IMR-90 (cell line): ENCODE measurements around the gene MAPKAPK2. TPM values are rescaled to one million over a fixed set of nuclear protein-coding genes. Genes with fewer than 3 reads are reported as not detected.

Experiments used
- ATAC-seq: fragments of 200-7000 bp; cut with Tn5 transposase; 2 replicates; pipeline ENCODE4 v1.9.1; 2020; ENCODE audit warnings: low read depth, mild to moderate bottlenecking, moderate library complexity
- BruUV-seq: library from RNA; stranded (reverse); fragments of 400-500 nt; replicated peaks from 2 replicates; lab custom pipeline; 2021; lab: Mats Ljungman, UMichigan
- CTCF ChIA-PET: fragments of 300-600 bp; formaldehyde crosslinking; extraction: SDS; loops from one replicate; lab custom pipeline; 2021; ENCODE audit warnings: antibody characterized with exemption; lab: Yijun Ruan, JAX
- POLR2A ChIA-PET: fragments of 300-600 bp; sonication (Branson Sonifier 250); formaldehyde crosslinking; loops from one replicate; lab custom pipeline; 2022; ENCODE audit warnings: antibody characterized with exemption; ENCODE audit not compliant: unreplicated experiment; lab: Charles Lee
- DNase-seq: peaks from one replicate; pipeline ENCODE4 v3.0.0; 2013
- H2AFZ ChIP-seq: replicated peaks from 2 replicates; pipeline ENCODE3; 2013; ENCODE audit warnings: low read length, mild to moderate bottlenecking; ENCODE audit not compliant: poor library complexity
- H2AK5ac ChIP-seq: 2 replicates; pipeline ENCODE4 v1.6.1; 2013; ENCODE audit warnings: low read depth, low read length, inconsistent platforms
- H2AK9ac ChIP-seq: replicated peaks from 2 replicates; pipeline ENCODE3; 2013; ENCODE audit warnings: mild to moderate bottlenecking, low read depth, low read length, moderate library complexity; ENCODE audit not compliant: poor library complexity
- H2BK120ac ChIP-seq: 2 replicates; pipeline ENCODE4 v1.6.1; 2013; ENCODE audit warnings: low read depth, low read length, inconsistent platforms
- H2BK15ac ChIP-seq: 3 replicates; pipeline ENCODE4 v1.6.1; 2013; ENCODE audit warnings: low read depth, low read length, inconsistent platforms
- H2BK20ac ChIP-seq: 2 replicates; pipeline ENCODE4 v1.6.1; 2013; ENCODE audit warnings: low read depth, mild to moderate bottlenecking, inconsistent platforms, low read length, moderate library complexity
- H2BK5ac ChIP-seq: 2 replicates; pipeline ENCODE4 v1.6.1; 2013; ENCODE audit warnings: mild to moderate bottlenecking, low read depth, low read length, inconsistent platforms; ENCODE audit not compliant: poor library complexity, severe bottlenecking
- H3K14ac ChIP-seq: replicated peaks from 2 replicates; pipeline ENCODE4 v1.6.1; 2013; ENCODE audit warnings: low read depth, low read length, inconsistent platforms
- H3K18ac ChIP-seq: 2 replicates; pipeline ENCODE4 v1.6.1; 2013; ENCODE audit warnings: low read depth, low read length, control low read depth
- H3K23ac ChIP-seq: 2 replicates; pipeline ENCODE4 v1.6.1; 2013; ENCODE audit warnings: low read depth, low read length, inconsistent platforms
- H3K27ac ChIP-seq: 2 replicates; pipeline ENCODE4 v1.5.1; 2013; ENCODE audit warnings: mild to moderate bottlenecking, control low read depth, low read length; ENCODE audit not compliant: insufficient read depth
- H3K27me3 ChIP-seq: 2 replicates; pipeline ENCODE4 v1.6.1; 2013; ENCODE audit warnings: low read length; ENCODE audit not compliant: control insufficient read depth, insufficient read depth
- H3K36me3 ChIP-seq: 2 replicates; pipeline ENCODE4 v1.6.1; 2013; ENCODE audit warnings: low read length, mixed read lengths; ENCODE audit not compliant: control insufficient read depth, insufficient read depth
- H3K4ac ChIP-seq: 2 replicates; pipeline ENCODE4 v1.6.1; 2013; ENCODE audit warnings: low read depth, low read length, inconsistent platforms
- H3K4me1 ChIP-seq: 2 replicates; pipeline ENCODE4 v1.6.1; 2013; ENCODE audit warnings: low read length, mixed read lengths; ENCODE audit not compliant: control insufficient read depth, insufficient read depth
- H3K4me2 ChIP-seq: 2 replicates; pipeline ENCODE4 v1.6.1; 2013; ENCODE audit warnings: low read depth, mild to moderate bottlenecking, control low read depth, low read length, moderate library complexity
- H3K4me3 ChIP-seq: 2 replicates; pipeline ENCODE4 v1.5.1; 2013; ENCODE audit warnings: low read depth, mild to moderate bottlenecking, control low read depth, low read length, moderate library complexity; ENCODE audit not compliant: insufficient read depth
- H3K56ac ChIP-seq: 2 replicates; pipeline ENCODE4 v1.6.1; 2013; ENCODE audit warnings: low read length, inconsistent platforms; ENCODE audit not compliant: insufficient read depth; ENCODE audit errors: extremely low read depth
- H3K79me1 ChIP-seq, 2 experiments: 2 replicates each; pipeline ENCODE4 v1.6.1; 2013; ENCODE audit warnings: low read length in 2 of 2, inconsistent platforms in 1 of 2, low read depth in 1 of 2
- H3K9ac ChIP-seq: 2 replicates; pipeline ENCODE4 v1.6.1; 2013; ENCODE audit warnings: low read depth, low read length, control low read depth
- H3K9me1 ChIP-seq: 2 replicates; pipeline ENCODE4 v1.6.1; 2013; ENCODE audit warnings: low read length, inconsistent platforms; ENCODE audit not compliant: insufficient read depth
- H3K9me3 ChIP-seq: 2 replicates; pipeline ENCODE4 v1.6.1; 2013; ENCODE audit warnings: low read length; ENCODE audit not compliant: control insufficient read depth, insufficient read depth
- H4K20me1 ChIP-seq: 2 replicates; pipeline ENCODE4 v1.6.1; 2013; ENCODE audit warnings: low read length, inconsistent platforms; ENCODE audit not compliant: insufficient read depth
- H4K5ac ChIP-seq: 2 replicates; pipeline ENCODE4 v1.6.1; 2013; ENCODE audit warnings: mild to moderate bottlenecking, low read depth, low read length, control low read depth
- H4K8ac ChIP-seq, 2 experiments: 2 replicates each; pipeline ENCODE4 v1.6.1; 2013; ENCODE audit warnings: low read depth in 2 of 2, low read length in 2 of 2, control low read depth in 1 of 2, inconsistent platforms in 1 of 2
- H4K91ac ChIP-seq: 2 replicates; pipeline ENCODE4 v1.6.1; 2013; ENCODE audit warnings: low read depth, low read length, inconsistent platforms; ENCODE audit not compliant: insufficient read depth
- ELK1 ChIP-seq: fragments of 150-350 bp; IDR thresholded peaks from 2 replicates; pipeline ENCODE4 v1.6.1; 2016; ENCODE audit warnings: low read depth, mild to moderate bottlenecking, low read length, moderate library complexity, borderline replicate concordance
- MAFK ChIP-seq: IDR thresholded peaks from 2 replicates; pipeline ENCODE4 v1.6.1; 2012; ENCODE audit warnings: low read depth, low read length, improper control_type of control experiment
- WGBS, 2 experiments: methylation state at CpG; one replicate each; pipeline versions ENCODE4 v1.1.5 to v1.1.7; 2013; ENCODE audit warnings: missing lambda C conversion rate in 2 of 2; ENCODE audit not compliant: insufficient read length in 1 of 2; ENCODE audit errors: extremely low coverage in 2 of 2; 5-methylcytosine and 5-hydroxymethylcytosine counted together
- dilution Hi-C: fragments of 300-500 bp; cut with HindIII; formaldehyde crosslinking; loops from one replicate; pipeline ENCODE4 v1.14.3; 2018; ENCODE audit warnings: low sequenced_read_pairs; ENCODE audit not compliant: unreplicated experiment
- in situ Hi-C: fragments of 300-500 bp; cut with MboI; formaldehyde crosslinking; loops from 3 replicates; pipeline ENCODE4 v1.14.3; 2019; ENCODE audit warnings: low sequenced_read_pairs, inconsistent platforms, mixed read lengths
- intact Hi-C: fragments of 100-400 bp; cut with micrococcal nuclease; formaldehyde crosslinking; loops from 2 replicates; pipeline ENCODE4 v1.10.0; 2022
- polyA plus RNA-seq, 3 experiments: library from polyadenylated mRNA; depleted of rRNA; stranded (reverse); fragments of >200 nt; gene quantifications; 2 replicates each; pipeline ENCODE4 v1.2.3, GENCODE V29; 2012; ENCODE audit warnings: low replicate concordance in 1 of 3
- total RNA-seq: library from RNA; depleted of rRNA; stranded (reverse); fragments of >200 nt; gene quantifications from 2 replicates; pipeline ENCODE4 v1.2.3, GENCODE V29; 2012

The MAPKAPK2 gene
- total and polyA plus RNA-seq, 2 of the 4 experiments (the other 2 are of a cell fraction), result 56.5 to 66.4 TPM

GRCh38 chr1:206772243-206772937, 87.7 kb downstream of the MAPKAPK2 start, which contains the start of gene IL10:
Gene IL10 (minus strand): TSS chr1:206772494. CDS start chr1:206772435, 59 bp downstream.
- Histone ChIP-seq H3K18ac (no peak within 1 kb of the TSS), H3K4ac (no peak within 1 kb of the TSS), H2BK5ac (no peak within 1 kb of the TSS), H3K4me1 (no peaks in the 10 kb centered on the region; the same call in 1 of the 2 replicates), H2AK9ac (no peak within 1 kb of the TSS), H3K4me2 (no peak within 1 kb of the TSS), H3K14ac (no peak within 1 kb of the TSS), H3K9me1 (no peaks in the 10 kb centered on the region), H3K79me1 (no peaks in the 10 kb centered on the region), H2BK15ac (no peak within 1 kb of the TSS), H2BK120ac (no peak within 1 kb of the TSS), H3K9me3 (no peaks in the 10 kb centered on the region), H4K8ac (no peak within 1 kb of the TSS), H3K36me3 (no peaks in the 10 kb centered on the region), H2AK5ac (no peak within 1 kb of the TSS), H3K23ac (no peak within 1 kb of the TSS), H4K91ac (no peak within 1 kb of the TSS), H4K20me1 (no peaks in the 10 kb centered on the region), H3K27me3 (peaks cover 21% of the 10 kb centered on the region), H2AFZ (no peak within 1 kb of the TSS), H4K5ac (no peak within 1 kb of the TSS), H3K56ac (no peak within 1 kb of the TSS), H3K27ac (no peak within 1 kb of the TSS), H3K9ac (no peak within 1 kb of the TSS), H3K4me3 (no peak within 1 kb of the TSS), H2BK20ac (no peak within 1 kb of the TSS; the same call in 1 of the 2 replicates)
- intact Hi-C loops (no loop called here), dilution Hi-C loops (no loop called here), in situ Hi-C loops (no loop called here)
- DNase-seq, result no peak
- no CpG with 5 or more reads among the region's 8 CpGs for WGBS, 2 experiments
- ChIA-PET POLR2A (no interaction called here), CTCF (no interaction called here)
- no peak for TF ChIP-seq ELK1
- TF ChIP-seq MAFK, result peak; percentile 97
- no peak for ATAC-seq
- no TSS peak for BruUV-seq
